RWPE2 (cell line): ENCODE measurements around the gene PTPRR.
A peak's percentile ranks its signal among the peaks of the same experiment; 100 is the strongest.

ENCODE experiments used
- ATAC-seq: fragments of 200-7000 bp; cut with Tn5 transposase; 3 replicates; pipeline ENCODE4 v1.9.1; 2021; ENCODE audit warnings: low read depth
- DNase-seq: peaks from one replicate; pipeline ENCODE4 v3.0.0-alpha.2; 2020; ENCODE audit warnings: low spot score
- H3K27ac ChIP-seq: fragments of 450-650 bp; 2 replicates; pipeline ENCODE4 v1.5.1; 2017; ENCODE audit warnings: mild to moderate bottlenecking; ENCODE audit not compliant: poor library complexity, severe bottlenecking
- H3K27me3 ChIP-seq: fragments of 250-450 bp; sonication (Bioruptor Pico); 2 replicates; pipeline ENCODE4 v1.5.1; 2021; ENCODE audit warnings: mild to moderate bottlenecking, moderate library complexity; ENCODE audit not compliant: insufficient read depth, poor library complexity, severe bottlenecking
- H3K36me3 ChIP-seq: fragments of 250-450 bp; sonication (Bioruptor Pico); 2 replicates; pipeline ENCODE4 v1.5.1; 2020; ENCODE audit warnings: low read depth, mild to moderate bottlenecking, moderate library complexity
- H3K4me1 ChIP-seq: fragments of 250-450 bp; sonication (Bioruptor Pico); 2 replicates; pipeline ENCODE4 v1.5.1; 2021; ENCODE audit warnings: mild to moderate bottlenecking, moderate library complexity; ENCODE audit not compliant: insufficient read depth, poor library complexity, severe bottlenecking
- H3K4me3 ChIP-seq: fragments of 250-450 bp; sonication (Bioruptor Pico); 2 replicates; pipeline ENCODE4 v1.5.1; 2021; ENCODE audit warnings: mild to moderate bottlenecking, moderate library complexity; ENCODE audit not compliant: severe bottlenecking
- H3K9me3 ChIP-seq: fragments of 250-450 bp; sonication (Bioruptor Pico); 2 replicates; pipeline ENCODE4 v1.5.1; 2021; ENCODE audit warnings: mild to moderate bottlenecking, moderate library complexity; ENCODE audit not compliant: severe bottlenecking
- CTCF ChIP-seq: fragments of 450-650 bp; IDR thresholded peaks from one replicate; pipeline ENCODE4 v1.5.1; 2017; ENCODE audit warnings: mild to moderate bottlenecking, moderate library complexity; ENCODE audit not compliant: poor library complexity, severe bottlenecking

Gene PTPRR

GRCh38 chr12:70607107-70607506 is 313.4 kb downstream of the PTPRR start:
- Histone ChIP-seq H3K4me3 (no peak overlapping the region), H3K4me1 (peaks cover 27% of the 10 kb centered on the region), H3K27ac (no peak overlapping the region), H3K9me3 (no peaks in the 10 kb centered on the region), H3K27me3 (no peaks in the 10 kb centered on the region), H3K36me3 (no peaks in the 10 kb centered on the region)
- ATAC-seq (no peak), DNase-seq (no peak)
- TF ChIP-seq CTCF = no peak

- no peak overlapping the region for H3K27ac ChIP-seq
- no peak for TF ChIP-seq CTCF
- peak; percentile 58; the same call in 2 of the 3 replicates for ATAC-seq
These were observed 314.6 kb downstream of the PTPRR start for GRCh38 chr12:70605976-70606375.

DNA sequence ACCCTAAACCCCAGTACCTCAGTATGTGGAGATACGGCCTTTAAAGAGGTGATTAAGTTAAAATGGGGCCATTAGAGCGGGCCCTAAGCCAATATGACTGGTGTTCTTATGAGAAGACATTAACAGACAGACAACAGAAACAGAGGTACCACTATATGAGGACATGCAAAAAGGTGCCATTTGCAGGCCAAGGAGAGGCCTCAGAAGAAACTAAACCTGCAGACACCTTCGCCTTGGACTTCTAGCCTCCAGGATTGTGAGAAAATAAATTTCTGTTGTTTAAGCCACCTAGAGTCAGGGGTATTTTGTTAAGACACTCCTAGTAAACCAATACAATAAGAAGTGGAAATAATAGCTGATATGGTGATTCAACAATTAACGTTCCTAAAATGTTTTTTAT is 315.9 kb downstream of the PTPRR start:
- H3K9me3 ChIP-seq = no peaks in the 10 kb centered on the region
- ATAC-seq (no peak), DNase-seq (no peak)
- no peak overlapping the region for H3K27ac ChIP-seq
- no peak for TF ChIP-seq CTCF
- no peaks in the 10 kb centered on the region for H3K27me3 ChIP-seq
- H3K4me3 ChIP-seq = no peak overlapping the region
- no peaks in the 10 kb centered on the region for H3K36me3 ChIP-seq
- H3K4me1 ChIP-seq = peaks cover 27% of the 10 kb centered on the region

More at GRCh38 chr12:70605976-70606375, 314.6 kb downstream of the PTPRR start:
- DNase-seq = no peak
- Histone ChIP-seq H3K36me3 (no peaks in the 10 kb centered on the region), H3K4me3 (no peak overlapping the region), H3K4me1 (peaks cover 27% of the 10 kb centered on the region), H3K27me3 (no peaks in the 10 kb centered on the region), H3K9me3 (no peaks in the 10 kb centered on the region)

DNA sequence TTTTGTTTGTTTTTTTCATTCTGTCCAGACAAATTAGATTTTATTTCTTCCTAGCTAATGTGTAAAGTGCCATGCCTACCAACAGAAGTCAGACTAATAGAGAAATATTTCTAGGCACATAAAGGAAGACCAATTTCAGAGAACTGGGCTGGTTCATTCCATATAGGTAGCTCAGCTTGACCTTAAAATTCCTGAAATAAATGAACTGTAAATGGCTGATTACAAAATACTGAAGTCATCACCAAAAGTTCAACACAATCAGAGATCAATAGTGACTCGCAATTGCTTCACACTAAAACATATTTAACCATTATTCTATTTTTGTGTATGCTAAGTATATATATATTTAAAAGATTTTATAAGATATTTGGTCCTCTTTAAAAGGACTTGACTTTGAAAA is 317.5 kb downstream of the PTPRR start:
- DNase-seq = no peak
- Histone ChIP-seq H3K36me3 (no peaks in the 10 kb centered on the region), H3K27me3 (no peaks in the 10 kb centered on the region), H3K27ac (no peak overlapping the region), H3K4me3 (no peak overlapping the region), H3K9me3 (no peaks in the 10 kb centered on the region), H3K4me1 (peaks cover 27% of the 10 kb centered on the region)
- TF ChIP-seq CTCF = no peak
- 0 out of 3 replicates have a peak, but pooled peaks have one; percentile 35 for ATAC-seq

GRCh38 chr12:70598467-70599193 is 321.9 kb downstream of the PTPRR start:
- DNase-seq = no peak
- H3K4me1 ChIP-seq = peaks cover 7% of the 10 kb centered on the region
- H3K27ac ChIP-seq = no peak overlapping the region
- H3K9me3 ChIP-seq = no peaks in the 10 kb centered on the region
- no peak for TF ChIP-seq CTCF
- no peak for ATAC-seq
- no peaks in the 10 kb centered on the region for H3K27me3 ChIP-seq
- no peaks in the 10 kb centered on the region for H3K36me3 ChIP-seq
- H3K4me3 ChIP-seq = no peak overlapping the region
